GM21576 (cell line): ENCODE measurements around the gene EPB41L2.
"Not testable (repeated sequence)": the region's sequence is repeated elsewhere in the genome, so short reads cannot be mapped to it uniquely, and the experiment has no call there.

Experiments used
- ATAC-seq: cut with Tn5 transposase; IDR thresholded peaks from one replicate; pipeline ENCODE4 v1.9.1; 2021; ENCODE audit warnings: mild to moderate bottlenecking, moderate library complexity; ENCODE audit not compliant: unreplicated experiment

Gene EPB41L2

GRCh38 chr6:131063028-131063763 is at the start of gene EPB41L2:
TSS of gene EPB41L2 (minus strand) at chr6:131063245. CDS start at chr6:130956485, 106,760 bp downstream.
- peak; percentile 72 for ATAC-seq

DNA sequence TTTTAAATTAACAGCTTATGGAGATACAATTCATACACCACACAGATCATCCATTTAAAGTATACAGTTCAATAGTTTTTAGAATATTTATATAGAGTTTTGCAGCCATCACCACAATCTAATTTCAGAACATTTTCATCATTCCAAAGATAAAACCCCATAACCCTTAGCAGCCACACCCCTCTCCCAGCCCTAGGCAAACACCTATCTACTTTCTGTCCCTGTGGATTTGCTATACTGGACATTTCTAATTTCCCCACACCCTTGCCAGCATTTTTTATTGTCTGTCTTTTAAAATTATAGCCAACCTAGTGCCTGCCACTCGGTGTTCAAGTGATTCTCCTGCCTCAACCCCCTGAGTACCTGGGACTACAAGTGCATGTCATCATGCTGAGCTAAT is 49.2 kb upstream of the EPB41L2 start:
- no peak for ATAC-seq

- no peak for ATAC-seq
These were observed 44.1 kb upstream of the EPB41L2 start for GRCh38 chr6:131107151-131107550.

DNA sequence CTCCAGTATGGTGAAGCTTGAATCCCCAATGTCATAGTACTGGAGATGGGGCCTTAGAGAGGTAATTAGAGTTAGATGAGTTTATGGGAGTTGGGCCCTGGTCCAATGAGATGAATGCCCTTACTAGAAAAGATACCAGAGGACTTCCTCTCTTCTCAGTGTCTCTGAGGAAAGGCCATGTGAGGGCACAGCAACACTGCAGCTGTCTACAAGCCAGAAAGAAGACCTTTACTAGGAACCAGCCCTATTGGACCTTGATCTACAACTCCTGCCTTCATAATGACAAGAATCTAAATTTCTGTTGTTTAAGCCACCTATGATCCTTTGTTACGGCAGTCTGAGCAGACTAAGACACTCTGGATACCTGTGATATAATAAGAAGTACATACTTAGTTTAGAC is 40.9 kb upstream of the EPB41L2 start:
- ATAC-seq = no peak

- no peak for ATAC-seq
These were observed 40.3 kb upstream of the EPB41L2 start for GRCh38 chr6:131103296-131103695.

GRCh38 chr6:131101911-131102680 is 39.1 kb upstream of the EPB41L2 start:
- ATAC-seq = no peak

- ATAC-seq = no peak
These were observed 33.7 kb upstream of the EPB41L2 start for GRCh38 chr6:131096786-131097185.

DNA sequence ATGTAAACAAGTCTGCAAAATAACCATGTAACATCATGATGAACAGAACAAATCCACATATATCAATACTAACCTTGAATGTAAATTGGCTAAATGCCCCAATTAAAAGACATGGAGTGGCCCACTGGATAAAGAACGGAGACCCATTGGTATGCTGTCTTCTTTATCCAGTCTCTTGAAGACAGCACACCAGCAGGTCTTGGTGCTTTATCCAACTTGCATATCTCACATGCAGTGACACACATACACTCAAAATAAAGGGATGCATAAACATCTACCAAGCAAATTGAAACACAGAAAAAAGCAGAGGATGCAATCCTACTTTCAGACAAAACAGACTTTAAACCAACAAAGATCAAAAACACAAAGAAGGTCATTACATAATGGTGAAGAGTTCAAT is 30.3 kb upstream of the EPB41L2 start:
- no peak for ATAC-seq

- ATAC-seq = not testable (repeated sequence)
These were observed 28.9 kb upstream of the EPB41L2 start for GRCh38 chr6:131091944-131092343.

- not testable (repeated sequence) for ATAC-seq
These were observed 27.3 kb upstream of the EPB41L2 start for GRCh38 chr6:131090339-131090738.

DNA sequence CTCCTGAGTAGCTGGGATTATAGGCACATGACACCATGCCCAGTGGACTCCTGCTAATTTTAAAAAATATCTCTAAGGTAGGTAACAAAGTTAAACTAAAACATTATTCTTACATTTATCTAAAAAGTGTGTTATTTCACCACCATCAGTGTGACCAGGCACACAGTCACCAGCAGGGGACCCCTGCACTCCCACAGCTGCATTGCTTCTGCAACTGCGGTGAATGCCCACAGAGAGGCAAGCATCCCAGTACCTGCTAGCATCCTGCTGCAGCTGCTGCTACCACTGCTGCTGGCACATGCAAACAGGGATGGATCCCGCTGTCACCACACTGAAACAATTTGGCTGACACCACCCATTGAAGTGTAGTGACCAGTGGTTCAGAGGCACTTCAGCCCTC is 21.9 kb upstream of the EPB41L2 start:
- ATAC-seq = no peak

- no peak for ATAC-seq
These were observed 20.6 kb upstream of the EPB41L2 start for GRCh38 chr6:131083687-131084086.

GRCh38 chr6:131082335-131082734 is 19.3 kb upstream of the EPB41L2 start:
- ATAC-seq = no peak

DNA sequence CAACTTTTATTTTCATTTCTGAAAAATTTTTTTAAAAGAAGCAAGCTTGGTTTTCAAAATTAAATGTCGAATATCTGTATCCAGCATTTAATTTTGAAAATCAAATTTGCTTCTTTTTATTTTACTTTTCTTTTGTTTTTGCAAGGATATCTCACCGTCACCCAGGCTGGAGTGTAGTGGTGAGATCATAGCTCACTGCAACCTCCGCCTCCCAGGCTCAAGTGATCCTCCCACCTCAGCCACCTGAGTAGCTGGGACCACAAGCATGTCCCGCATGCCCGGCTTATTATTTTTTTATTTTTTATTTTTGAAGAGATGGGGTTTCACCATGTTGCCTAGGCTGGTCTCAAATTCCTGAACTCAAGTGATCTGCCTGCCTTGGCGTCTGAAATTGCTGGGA is 17.0 kb upstream of the EPB41L2 start:
- ATAC-seq = no peak

- ATAC-seq = no peak
These were observed 10.5 kb upstream of the EPB41L2 start for GRCh38 chr6:131073577-131073976.

GRCh38 chr6:131070061-131070460 is 7.0 kb upstream of the EPB41L2 start:
- no peak for ATAC-seq

GRCh38 chr6:131068165-131068564 is 5.1 kb upstream of the EPB41L2 start:
- no peak for ATAC-seq

GRCh38 chr6:131067521-131067920 is 4.5 kb upstream of the EPB41L2 start:
- ATAC-seq = no peak

- ATAC-seq = no peak
These were observed 2.8 kb upstream of the EPB41L2 start for GRCh38 chr6:131065824-131066171.

DNA sequence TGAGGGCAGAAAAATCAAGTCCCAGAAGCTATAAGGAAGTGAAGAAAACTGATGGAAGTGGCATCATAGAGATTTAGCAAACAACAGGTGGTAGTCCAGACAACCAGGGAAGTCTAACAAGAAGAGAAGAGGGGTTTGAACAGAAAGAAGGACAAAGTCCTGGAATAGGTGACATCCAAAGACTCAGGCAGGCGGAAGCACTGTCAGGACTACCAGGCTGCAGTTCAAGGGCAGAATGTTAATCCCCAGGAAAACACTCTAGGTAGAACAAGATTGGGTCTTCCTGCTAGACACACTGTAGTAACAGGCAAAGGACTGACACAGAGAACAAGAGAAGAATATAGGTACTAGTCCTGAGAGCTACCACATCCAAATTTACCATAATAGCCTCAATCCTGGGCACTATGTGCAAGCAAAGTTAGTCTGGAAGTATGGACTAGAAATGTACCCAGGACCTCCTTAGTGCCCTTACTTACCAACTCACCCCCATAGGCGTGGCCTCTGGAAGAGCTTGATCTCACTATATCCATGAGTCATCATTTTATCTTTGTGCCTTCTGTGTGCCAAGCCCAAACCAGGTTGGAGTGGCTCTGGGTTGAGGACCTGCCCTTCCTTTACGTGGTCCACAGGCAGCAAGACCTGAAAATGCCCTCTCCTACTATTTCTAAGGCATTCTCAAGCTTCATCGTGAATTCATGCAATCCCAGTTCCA is 2.2 kb upstream of the EPB41L2 start:
- no peak for ATAC-seq

DNA sequence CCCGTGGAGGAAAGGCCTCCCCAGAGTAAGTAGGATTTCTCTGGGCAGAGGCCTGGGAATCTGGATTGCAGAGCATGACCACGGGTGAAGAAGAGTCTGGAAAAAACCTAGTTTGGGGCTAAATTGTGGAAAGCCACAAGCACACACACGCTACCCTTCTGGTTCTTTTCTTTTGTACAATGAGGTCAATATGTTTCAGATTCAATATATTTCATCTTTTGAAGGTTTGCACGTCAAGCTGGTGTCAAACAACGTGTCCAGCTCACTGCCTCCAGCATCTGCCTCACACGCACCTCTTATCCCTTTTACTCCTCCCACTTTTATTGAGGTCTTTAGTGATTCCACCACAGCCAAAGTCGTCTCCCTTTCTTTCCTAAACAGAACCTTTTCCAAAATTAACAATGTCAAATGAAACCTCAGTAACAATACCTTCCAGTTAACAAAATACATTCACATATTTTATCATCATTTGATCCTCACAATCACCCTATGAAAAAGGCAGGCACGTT is 773 bp upstream of the EPB41L2 start:
- ATAC-seq = peak; percentile 2
